Choroid plexus epithelial cell (primary cell): ENCODE measurements around the gene SOX1.

Source experiments
- DNase-seq: peaks from one replicate; pipeline ENCODE4 v3.0.0-alpha.2; 2010; ENCODE audit warnings: low read depth
- H3K4me3 ChIP-seq: 2 replicates; pipeline ENCODE4 v1.5.1; 2011; ENCODE audit warnings: low read depth, mild to moderate bottlenecking, control low read depth, low read length, moderate library complexity
- TF ChIP-seq, protein P1 (sequence below): conservative IDR thresholded peaks from 2 replicates; pipeline ENCODE4 v1.5.1; 2011; ENCODE audit warnings: low read depth, mild to moderate bottlenecking, control low read depth, inconsistent platforms, low read length, moderate library complexity

SOX1 gene

DNA sequence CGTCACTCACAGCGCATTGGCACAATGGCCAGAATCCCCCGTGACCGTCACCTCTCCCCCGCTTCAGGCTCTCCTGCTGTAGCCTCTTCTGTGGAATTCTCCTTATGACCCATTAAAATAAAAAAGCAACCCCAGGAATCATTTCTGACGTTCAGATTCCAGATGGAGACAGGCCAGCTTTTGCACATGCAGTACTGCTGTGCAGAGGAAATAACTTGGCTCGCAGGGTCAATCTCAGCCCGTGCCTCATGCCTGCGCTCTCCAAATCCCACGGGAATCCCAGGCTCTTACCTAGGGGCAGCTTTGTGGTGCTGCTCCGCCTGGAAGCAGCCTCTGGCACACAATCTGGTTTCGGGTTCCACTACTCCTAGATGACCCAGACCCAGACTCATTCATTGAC is 32.7 kb upstream of the SOX1 start:
- TF ChIP-seq, protein P1, sequence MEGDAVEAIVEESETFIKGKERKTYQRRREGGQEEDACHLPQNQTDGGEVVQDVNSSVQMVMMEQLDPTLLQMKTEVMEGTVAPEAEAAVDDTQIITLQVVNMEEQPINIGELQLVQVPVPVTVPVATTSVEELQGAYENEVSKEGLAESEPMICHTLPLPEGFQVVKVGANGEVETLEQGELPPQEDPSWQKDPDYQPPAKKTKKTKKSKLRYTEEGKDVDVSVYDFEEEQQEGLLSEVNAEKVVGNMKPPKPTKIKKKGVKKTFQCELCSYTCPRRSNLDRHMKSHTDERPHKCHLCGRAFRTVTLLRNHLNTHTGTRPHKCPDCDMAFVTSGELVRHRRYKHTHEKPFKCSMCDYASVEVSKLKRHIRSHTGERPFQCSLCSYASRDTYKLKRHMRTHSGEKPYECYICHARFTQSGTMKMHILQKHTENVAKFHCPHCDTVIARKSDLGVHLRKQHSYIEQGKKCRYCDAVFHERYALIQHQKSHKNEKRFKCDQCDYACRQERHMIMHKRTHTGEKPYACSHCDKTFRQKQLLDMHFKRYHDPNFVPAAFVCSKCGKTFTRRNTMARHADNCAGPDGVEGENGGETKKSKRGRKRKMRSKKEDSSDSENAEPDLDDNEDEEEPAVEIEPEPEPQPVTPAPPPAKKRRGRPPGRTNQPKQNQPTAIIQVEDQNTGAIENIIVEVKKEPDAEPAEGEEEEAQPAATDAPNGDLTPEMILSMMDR, result no peak
- DNase-seq, result no peak
- no peak overlapping the region for H3K4me3 ChIP-seq

DNA sequence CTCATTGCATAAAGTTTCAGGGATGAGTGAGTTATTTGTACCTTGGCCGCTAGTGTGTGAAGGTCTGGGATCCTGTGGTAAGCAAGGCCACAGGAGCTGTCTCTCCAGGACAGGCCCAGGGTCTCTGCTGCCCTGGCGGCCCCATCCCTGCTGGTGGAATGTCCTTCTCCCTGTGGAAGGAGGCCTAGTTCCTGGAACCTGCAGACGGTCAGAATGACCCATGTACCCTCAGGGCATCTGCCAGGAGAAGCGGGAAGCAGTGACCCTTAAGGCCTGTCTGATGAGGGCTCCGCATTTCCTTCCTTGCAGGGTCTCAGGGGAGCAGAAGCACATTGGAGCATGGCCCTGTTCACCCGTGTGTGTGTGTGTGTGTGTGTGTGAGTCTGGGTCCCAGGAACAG is 32.1 kb upstream of the SOX1 start:
- DNase-seq, result no peak
- TF ChIP-seq, protein P1, result no peak
- H3K4me3 ChIP-seq, result no peak overlapping the region

DNA sequence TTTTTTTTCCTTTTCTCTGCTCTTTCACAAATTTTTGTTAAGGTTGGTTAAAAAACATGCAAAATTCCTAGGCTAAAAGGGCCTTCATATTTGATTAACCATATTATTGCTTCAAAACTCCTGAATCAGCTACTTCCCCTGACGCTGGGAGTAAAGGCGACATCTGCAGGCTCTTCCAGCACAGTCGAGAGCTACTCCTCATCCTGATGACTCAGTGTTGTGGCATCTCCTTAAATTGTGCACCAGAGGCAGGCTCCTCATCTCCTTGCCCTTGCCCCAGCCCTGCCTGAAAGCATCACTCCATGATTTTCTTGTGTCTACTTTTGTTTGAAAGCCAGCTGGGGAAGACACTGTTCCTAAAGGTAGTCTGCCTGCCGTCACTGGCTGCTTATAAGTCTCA is 24.5 kb upstream of the SOX1 start:
- H3K4me3 ChIP-seq, result no peak overlapping the region
- TF ChIP-seq, protein P1, result no peak
- DNase-seq, result no peak

DNA sequence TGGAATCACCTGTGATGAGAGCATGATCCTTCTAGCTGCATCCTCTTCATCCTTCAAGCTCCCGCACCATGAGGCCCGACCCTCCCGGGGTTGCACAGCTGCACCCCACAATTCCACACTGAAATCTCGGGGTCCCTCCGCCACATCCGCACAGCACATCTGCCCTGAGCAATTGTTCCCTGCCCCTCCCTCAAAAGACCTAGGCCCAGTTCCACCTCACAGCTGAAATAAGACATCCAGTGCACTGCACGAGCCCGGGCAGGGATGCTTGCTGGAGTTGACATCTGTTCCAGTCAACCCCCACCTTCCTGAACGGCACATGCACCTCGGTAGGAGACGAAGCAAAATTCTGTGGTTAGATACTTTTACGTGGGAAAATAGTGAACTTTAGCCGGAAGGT is 14.7 kb upstream of the SOX1 start:
- DNase-seq, result no peak
- TF ChIP-seq, protein P1, result no peak

DNA sequence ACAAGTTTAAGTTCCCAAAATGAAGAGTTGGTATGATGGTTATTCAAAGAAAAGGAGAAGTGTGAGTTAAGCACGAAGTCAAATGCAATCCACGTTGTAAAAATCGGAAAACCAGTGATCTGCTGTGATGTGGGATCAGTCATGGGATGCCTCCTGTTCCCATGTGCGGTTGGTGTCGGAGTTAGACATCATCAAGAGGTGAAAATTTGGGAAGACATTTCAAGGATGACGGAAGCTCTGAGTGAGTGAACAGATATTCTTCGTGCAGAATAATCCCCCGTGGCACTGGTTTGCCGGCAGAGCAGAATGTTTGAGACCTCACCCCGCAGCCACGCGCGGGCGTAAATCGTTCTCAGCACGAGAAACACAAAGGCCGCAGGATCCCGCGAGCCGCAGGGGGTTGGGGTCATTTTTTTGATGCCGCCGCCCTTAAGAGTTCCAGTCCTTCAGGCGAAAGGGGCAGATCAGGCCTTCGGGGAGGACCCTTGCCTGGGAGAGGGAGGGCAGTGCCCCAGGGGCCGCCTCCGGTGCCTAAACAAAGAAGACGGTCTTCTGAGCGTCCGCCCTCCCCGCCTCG is 13.7 kb upstream of the SOX1 start:
- no peak for DNase-seq
- H3K4me3 ChIP-seq, result no peak overlapping the region
- TF ChIP-seq, protein P1, result no peak

More for the DNA sequence above, 14.7 kb upstream of the SOX1 start:
- H3K4me3 ChIP-seq, result no peak overlapping the region

DNA sequence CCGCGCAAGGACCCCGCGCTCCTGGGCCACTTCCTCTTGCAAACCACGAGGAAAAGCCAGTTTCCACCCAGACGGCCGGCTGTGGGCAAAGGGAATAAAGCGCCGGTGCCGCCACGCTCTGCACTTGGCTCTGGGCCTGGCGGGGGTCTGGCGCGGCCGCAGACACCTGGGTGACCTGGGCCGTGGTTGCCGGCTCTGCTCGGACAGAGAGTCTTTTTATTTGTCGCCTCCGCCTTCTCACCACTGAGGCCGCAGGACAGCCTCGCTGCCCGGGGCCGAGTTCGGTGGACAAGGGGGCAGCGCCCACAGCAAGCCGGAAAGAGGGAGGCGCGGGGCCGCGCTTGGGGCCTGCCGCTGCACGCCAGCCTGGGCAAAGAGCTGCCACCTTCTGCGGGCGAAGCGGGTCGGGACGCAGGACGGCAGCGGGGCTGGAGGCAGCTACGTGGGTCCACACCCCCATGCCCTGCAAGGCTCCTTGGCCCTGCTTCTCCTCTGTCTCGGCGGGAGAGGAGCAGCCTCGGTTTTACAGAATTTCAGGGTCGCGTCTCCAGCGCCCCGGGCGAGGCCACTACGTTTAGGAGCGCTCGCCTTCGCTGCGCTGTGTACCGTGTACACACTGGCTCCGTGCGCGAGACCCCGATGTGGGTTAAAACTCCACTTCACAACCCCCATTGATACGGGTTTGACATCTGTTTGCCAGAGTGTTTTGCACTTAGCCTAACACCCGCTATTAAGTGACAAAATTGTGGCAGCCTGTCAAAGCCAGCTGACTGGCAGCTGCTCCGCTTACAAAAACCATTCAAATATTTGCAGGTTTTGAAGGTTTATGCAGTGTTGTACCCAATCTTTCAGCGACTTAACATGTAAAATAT is 13.0 kb upstream of the SOX1 start:
- TF ChIP-seq, protein P1, result no peak
- no peak overlapping the region for H3K4me3 ChIP-seq
- DNase-seq, result no peak

DNA sequence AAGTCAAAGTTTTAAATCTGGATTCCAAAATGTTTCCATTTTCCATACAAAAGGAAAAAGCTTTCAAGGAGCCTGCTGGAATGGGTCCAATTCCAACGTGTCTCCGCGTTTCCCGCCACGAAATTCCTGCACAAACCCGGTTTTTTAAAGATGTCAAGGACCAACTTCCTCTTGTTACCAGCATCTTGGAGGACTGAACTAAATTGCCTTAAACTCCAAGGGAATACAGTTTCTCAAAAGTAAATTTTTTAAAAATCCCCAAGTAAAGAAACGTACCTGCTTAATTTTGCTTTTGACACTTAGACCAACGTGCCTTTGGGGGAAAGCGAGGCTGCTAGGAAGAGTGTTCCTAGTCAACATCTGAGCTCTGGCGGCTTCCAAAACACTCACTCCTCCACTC is 12.3 kb upstream of the SOX1 start:
- TF ChIP-seq, protein P1, result no peak
- DNase-seq, result no peak
- no peak overlapping the region for H3K4me3 ChIP-seq
